ENCODE measurements around the gene GNL1. TPM values are rescaled to one million over a fixed set of nuclear protein-coding genes. Genes with fewer than 3 reads are reported as not detected.

The GNL1 gene
- total and polyA plus RNA-seq, 2 donors (not counting 3 experiments of a cell fraction or from before 2014, with no cell fraction given): 58.4 to 87.3 TPM

DNA sequence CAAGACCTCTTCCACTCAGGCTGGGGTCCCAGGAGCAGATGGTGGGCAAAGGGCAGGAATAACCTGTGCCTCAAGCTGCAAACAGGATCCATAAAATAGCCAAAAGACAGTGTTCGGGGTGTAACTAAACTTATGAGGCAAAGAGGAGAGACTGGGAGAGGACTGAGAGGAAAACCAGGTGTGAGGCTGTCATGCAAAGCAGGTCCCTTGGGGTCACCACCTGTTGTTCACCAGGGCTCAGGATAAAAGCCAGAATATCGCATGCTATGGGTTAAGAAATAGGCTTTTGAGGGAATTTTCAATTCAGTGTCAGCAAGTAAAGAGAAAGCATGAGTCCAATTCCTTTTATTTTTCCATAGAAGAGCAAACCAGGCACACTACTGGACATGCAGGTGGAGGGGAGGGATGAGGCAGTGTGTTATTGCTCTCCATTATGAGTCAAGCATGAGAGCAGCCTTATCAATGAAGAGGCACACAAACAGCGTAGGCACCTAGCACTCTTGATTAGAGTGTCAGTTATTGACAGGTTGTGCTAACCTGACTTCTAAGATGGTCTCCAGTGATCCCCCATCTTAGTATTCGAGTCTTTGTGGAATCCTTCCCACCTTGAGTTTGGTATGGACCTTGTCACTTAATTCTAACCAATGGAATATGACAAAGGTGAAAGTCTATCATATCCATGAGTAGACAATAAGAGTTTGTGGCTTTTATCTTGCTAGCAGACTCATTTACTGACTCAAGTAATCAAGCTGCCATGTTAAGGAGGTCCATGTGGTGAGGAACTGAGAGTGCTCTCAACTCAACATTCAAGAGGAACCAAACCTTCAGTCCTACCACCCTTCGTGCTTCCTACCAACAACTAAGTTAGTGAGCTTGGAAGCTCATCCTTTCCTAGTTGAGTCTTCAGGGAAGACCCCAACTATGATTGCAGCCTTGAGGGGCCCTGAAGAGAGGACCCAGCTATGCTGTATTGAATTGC is 48.2 kb downstream of the GNL1 start:
- Histone ChIP-seq H3K4me3 (replicated peaks in 1 of 3; ENCODE audit: insufficient read depth in 1 of 3, low read depth in 1 of 3, low read length in 3 of 3) (no peak overlapping the region), H3K79me2 (ENCODE audit: control insufficient read depth, insufficient read depth, low read length) (no peaks in the 10 kb centered on the region), H2AFZ (ENCODE audit: low read depth, low read length) (no peak overlapping the region), H3K9ac (replicated peaks; ENCODE audit: extremely low read depth, insufficient read depth, low read length) (no peak overlapping the region), H3K9me3 (replicated peaks; ENCODE audit: control insufficient read depth, insufficient read depth, low read length) (no peaks in the 10 kb centered on the region), H3K4me2 (ENCODE audit: insufficient read depth, low read length) (no peak overlapping the region), H3K36me3 (ENCODE audit: control insufficient read depth in 2 of 2, extremely low read depth in 1 of 2, insufficient read depth in 2 of 2, low read length in 2 of 2) (no peaks in the 10 kb centered on the region), H3K27me3 (ENCODE audit: control insufficient read depth in 2 of 2, insufficient read depth in 2 of 2, low read length in 2 of 2) (no peaks in the 10 kb centered on the region), H3K9me1 (replicated peaks; ENCODE audit: control insufficient read depth, extremely low read depth, insufficient read depth, low read length) (no peaks in the 10 kb centered on the region), H3K27ac (ENCODE audit: insufficient read depth, low read depth, low read length) (peak overlapping the region; percentile 88), H3K4me1 (ENCODE audit: control insufficient read depth, extremely low read depth, insufficient read depth, low read length) (peaks cover 12% of the 10 kb centered on the region), H4K20me1 (replicated peaks; ENCODE audit: control insufficient read depth, extremely low read depth, insufficient read depth, low read length) (no peaks in the 10 kb centered on the region)
- dilution Hi-C loops (cut with MboI; ENCODE audit: extremely low pct_ligation_motif_present, low sequenced_read_pairs): no loop called here
- intact Hi-C loops (cut with micrococcal nuclease): loop anchor here (1.0 kb wide), 1 partner anchor 8 kb away; no protein-coding TSS in a partner anchor
- no peak for TF ChIP-seq EZH2 (IDR thresholded peaks at IDR 0.05; ENCODE audit: borderline replicate concordance, low read depth, low read length, severe bottlenecking)
- no peak for TF ChIP-seq JUN (IDR thresholded peaks at IDR 0.05; ENCODE audit: borderline replicate concordance, insufficient read depth, insufficient read length, low read depth)
- TF ChIP-seq, protein P1, sequence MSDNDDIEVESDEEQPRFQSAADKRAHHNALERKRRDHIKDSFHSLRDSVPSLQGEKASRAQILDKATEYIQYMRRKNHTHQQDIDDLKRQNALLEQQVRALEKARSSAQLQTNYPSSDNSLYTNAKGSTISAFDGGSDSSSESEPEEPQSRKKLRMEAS (IDR thresholded peaks at IDR 0.05; ENCODE audit: insufficient read depth, insufficient read length): no peak
- TF ChIP-seq FOS (IDR thresholded peaks at IDR 0.05; ENCODE audit: borderline replicate concordance, insufficient read depth, low read length): no peak
- no peak for TF ChIP-seq MYC (IDR thresholded peaks at IDR 0.05; ENCODE audit: low read depth, low read length)
- no peak for TF ChIP-seq POLR2AphosphoS5 (IDR thresholded peaks at IDR 0.05; ENCODE audit: insufficient read depth, low read depth, low read length)
- no peak for TF ChIP-seq GATA2 (IDR thresholded peaks at IDR 0.05; ENCODE audit: insufficient read depth, insufficient read length, low read depth, low read length)
- TF ChIP-seq, protein P2, sequence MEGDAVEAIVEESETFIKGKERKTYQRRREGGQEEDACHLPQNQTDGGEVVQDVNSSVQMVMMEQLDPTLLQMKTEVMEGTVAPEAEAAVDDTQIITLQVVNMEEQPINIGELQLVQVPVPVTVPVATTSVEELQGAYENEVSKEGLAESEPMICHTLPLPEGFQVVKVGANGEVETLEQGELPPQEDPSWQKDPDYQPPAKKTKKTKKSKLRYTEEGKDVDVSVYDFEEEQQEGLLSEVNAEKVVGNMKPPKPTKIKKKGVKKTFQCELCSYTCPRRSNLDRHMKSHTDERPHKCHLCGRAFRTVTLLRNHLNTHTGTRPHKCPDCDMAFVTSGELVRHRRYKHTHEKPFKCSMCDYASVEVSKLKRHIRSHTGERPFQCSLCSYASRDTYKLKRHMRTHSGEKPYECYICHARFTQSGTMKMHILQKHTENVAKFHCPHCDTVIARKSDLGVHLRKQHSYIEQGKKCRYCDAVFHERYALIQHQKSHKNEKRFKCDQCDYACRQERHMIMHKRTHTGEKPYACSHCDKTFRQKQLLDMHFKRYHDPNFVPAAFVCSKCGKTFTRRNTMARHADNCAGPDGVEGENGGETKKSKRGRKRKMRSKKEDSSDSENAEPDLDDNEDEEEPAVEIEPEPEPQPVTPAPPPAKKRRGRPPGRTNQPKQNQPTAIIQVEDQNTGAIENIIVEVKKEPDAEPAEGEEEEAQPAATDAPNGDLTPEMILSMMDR (IDR thresholded peaks at IDR 0.05; ENCODE audit: extremely low read depth in 1 of 2, insufficient read depth in 1 of 2, low read depth in 1 of 2, low read length in 2 of 2): no peak
- TF ChIP-seq POLR2A (IDR thresholded peaks at IDR 0.05; ENCODE audit: low read depth, low read length): no peak
- CTCF ChIA-PET: interaction anchor here (1.0 to 2.2 kb wide), 3 partner anchors 12 to 33 kb away, joined by 3 to 12 read pairs (median 8); no protein-coding TSS in a partner anchor
- POLR2A ChIA-PET: no interaction called here
- no TSS peak for BruUV-seq (replicated peaks)
- DNase-seq (ENCODE audit: low read depth, low spot score) (no peak), FAIRE-seq (no peak)
